DMS114 treated with DMSO at 0.1 percent for 48 hours (cell line): ENCODE results near the gene HIC1.

Experiments
- DNase-seq: peaks from one replicate; lab custom pipeline; 2025; ENCODE audit not compliant: unreplicated experiment; lab: John Stamatoyannopoulos, UW

HIC1 gene

DNA sequence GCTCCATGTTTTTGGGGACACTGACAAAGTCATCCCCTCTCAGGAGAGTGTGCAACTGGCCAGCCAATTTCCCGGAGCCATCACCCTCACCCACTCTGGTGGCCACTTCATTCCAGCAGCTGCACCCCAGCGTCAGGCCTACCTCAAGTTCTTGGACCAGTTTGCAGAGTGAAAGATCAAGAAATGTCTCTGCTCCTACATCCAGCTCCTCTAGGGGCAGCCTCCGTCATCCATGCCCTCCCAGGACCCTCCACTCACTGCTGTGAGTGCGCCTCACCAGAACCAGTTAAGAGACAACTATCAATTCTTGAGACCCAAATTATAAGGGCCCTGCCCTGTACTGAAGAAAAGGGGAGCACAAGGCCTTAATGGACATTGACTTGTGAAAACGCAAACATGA lies 12.0 kb upstream of the HIC1 start:
- no peak for DNase-seq

DNA sequence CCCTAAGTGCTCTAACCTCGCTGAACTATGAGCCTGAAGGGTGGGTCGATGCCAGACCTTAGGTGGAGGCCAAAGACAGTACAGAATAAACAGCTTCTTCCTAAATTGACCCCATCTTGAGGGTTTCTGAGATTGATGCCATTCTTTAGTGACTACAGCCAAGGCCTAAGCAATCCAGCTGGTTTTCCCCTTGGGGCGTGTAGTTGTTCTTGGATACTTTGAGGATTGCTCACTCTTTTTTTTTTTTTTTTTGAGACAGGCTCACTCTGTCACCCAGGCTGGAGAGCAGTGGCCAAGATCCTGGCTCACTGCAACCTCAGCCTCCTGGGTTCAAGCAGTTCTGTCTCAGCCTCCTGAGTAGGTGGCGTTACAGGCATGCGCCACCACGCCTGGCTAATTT lies 11.1 kb upstream of the HIC1 start:
- no peak for DNase-seq

DNA sequence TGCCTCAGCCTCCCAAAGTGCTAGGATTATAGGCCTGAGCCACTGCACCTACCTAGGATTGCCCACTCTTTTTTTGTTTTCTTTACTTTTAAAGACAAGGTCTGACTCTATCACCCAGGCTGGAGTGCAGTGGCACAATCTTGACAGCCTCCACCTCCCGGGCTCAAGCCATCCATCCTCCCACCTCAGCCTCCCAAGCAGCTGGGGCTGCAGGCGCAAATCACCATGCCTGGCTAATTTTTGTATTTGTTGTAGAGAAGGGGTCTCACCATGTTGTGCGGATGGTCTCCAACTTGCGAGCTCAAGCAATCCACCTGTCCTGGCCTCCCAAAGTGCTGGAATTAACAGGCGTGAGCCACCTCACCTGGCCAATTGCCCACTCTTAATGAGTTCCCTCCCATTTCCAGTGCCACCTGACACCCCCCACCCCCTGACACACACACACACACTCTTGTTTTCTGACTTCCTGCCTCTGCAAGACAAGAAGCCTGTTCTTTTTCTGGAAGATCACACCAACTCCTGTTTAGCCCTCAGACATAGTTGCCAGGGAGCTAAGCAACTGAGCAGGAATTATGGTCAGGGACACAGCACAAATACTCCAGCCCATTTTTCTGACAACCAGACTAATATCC lies 10.5 kb upstream of the HIC1 start:
- no peak for DNase-seq

DNA sequence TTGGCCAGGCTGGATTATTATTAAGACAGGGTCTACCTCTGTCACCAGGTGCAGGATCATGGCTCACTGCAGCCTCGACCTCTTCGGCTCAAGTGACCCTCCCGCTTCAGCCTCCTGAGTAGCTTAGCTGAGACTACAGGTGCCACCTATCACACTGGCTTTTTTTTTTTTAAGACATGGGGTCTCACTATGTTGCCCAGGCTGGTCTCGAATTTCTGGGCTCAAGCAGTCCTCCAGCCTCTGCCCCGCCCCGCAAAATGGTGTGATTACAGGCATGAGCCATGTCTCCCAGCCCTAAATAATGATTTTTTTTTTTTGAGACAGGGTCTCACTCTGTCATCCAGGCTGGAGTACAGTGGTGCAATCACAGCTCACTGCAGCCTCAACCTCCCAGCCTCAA lies 7.3 kb upstream of the HIC1 start:
- DNase-seq = no peak

DNA sequence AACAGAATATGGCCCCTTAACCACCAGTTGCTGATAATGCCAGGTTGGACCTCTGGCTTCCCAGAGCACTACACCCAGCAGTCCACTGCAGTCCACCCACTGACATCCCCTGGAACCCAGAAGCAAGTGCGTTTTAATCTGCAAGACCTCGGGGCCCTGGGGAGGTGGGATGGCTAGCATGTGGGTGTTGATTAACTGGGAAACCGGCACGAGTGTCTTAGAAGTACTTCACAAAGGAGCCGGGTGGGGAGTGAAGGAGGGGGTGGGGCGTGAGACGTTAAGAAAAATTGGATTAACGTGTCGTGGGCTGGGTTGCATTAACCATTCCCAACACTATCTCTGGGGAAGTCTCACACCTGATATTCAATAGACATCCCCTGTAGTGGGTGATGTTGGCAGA lies 6.1 kb upstream of the HIC1 start:
- DNase-seq = no peak

DNA sequence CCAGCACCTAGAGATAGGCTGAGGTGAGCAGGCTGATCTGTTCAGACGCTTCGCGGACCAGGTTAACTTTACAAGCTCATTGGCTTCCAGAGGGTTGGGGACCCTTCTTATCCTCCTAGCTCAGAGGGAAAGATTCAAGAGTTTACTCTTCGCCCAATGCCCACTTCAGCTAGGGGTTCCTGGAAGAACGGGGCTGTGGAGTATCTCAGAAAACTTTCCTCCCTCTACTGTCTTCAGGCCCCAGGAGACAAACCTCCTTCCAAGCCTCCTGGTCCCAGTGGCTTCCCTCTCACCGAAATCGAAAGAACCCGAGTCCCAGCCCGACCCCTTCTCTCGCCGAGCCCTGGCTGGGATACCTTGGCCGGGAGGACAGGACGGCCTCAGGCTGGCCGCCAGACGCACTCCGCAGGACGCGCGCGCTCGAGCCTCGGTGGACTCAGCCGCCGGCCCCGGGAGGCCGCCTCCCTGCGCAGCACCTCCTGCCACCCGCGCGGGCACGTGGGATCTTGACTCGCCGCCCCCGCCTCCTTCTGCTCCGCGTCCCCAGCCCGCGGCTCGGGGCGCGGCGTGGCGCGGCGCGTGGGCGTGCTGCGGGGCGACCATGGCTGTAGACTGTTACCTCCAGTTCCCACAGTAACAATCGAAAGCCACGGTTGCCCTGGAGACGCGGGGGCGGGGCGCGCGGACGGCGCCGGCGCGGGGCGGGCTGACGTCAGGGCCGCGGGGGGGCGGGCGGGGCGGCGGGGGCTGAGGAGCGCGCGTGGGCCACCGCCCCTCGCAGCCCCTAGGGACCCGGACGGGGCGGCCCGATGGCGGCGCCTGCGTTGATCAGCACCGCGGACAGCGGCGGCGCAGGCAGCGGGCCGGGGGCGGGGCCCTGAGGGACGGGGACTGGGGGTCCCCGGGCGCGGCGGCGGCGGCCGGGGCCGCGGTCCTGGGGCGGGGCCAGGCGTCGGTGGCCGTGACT lies 5.3 kb upstream of the HIC1 start:
- peak; percentile 13 for DNase-seq

DNA sequence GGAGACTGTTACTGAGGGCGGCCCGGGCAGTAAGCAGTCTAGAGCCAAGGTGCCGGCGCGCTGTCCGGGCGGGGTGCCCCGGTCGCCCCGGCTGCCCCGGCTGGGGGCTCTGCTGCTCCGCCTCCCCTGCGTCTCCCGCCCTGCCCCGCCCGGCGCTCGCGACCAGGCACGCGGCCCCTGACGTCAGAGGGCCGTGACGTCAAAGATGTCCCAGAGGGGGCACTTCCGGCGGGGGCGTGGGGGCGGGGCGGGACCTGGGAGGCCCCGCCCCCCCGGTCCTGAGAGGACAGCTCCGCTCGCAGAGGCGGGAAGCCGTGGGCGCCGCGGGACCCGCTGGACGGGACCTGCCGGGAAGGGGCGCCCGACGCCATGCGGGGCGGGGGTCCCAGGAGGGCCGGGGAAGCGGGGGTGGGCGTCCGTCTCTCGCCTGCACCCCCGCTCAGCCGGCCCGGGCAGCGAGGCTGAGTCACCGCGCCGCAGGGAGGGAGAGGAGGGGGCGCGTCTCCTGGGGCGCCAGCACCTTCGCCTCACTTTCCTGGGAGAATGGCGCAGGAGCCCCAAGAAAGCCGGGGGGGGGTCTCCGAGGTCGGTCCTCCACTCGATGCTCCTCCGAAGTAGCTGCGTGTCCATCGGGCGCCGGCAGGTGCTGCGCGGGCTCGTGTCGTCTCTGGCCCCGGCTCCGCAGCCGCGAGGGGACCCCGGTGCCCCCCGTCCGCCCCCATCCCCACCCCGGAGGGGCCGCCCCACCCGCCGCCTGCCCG lies 4.4 kb upstream of the HIC1 start:
- no peak for DNase-seq

DNA sequence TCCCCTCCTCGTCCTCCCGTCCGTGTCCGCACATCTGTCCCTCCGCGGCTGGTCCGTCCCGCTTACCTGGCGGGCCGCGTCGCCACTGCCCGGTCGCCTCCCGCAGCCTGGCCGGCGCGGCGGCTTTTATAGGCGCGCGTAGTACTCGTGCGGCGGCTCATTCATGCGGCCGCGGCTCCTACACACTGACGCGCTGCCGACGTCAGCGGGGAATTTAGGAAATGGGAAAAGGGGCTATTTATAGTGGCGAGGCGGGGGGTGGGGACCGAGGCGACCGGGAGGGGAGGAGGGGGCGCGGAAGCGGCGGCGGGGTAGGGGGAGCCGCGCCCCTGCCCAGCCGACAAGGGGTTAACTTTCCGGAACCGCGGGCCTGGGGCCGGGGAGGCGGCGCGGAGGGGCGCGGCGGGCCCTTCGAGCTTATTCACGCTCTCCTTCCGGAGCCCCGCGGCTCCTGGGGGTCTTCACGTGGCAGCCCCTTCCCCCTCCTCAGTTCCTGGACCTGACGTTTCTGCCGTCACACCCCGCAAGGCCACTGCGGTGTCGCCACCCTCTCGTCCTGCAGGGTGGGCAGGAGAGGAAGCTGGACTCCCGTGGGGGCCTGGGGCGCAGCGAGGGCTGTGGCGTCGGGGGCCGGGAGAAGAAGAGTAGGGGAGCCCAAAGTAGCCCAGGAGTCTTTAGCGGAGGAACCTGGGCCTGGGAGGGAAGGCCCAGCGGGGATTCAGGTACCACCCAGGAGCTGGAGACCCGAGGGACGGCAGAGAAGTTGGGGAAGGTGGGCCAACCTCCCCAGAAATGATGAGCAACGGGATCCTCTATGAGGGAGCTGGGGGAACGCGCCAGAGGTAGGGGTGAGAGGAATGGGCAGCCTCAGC lies 3.6 kb upstream of the HIC1 start:
- no peak for DNase-seq

DNA sequence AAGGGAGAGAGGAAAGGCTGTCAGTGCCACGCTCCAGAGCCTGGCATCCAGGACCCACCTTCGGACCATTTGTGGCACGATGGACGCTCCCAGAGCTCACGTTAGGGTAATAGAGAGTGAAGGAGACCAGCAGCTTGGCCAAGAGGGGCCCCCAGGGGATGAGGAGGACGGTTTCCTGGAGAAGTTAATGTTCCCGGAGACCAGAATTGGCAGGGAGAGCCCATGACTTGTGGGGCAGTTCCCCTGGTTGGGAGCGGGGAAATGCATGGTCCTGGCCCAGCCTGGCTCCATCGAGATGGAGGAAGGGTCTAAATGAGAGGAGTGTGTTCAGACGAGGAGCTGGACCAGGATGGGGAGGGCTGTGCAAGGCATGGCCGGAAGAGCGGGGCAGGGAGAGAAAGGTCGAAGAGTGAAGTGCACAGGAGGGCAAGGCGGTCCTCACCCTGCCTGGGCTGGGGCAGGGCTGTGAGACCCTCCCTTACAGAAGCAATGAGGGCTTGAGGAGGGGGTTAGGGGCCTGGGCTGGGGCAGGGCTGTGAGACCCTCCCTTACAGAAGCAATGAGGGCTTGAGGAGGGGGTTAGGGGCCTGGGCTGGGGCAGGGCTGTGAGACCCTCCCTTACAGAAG lies 2.9 kb upstream of the HIC1 start:
- DNase-seq = no peak

DNA sequence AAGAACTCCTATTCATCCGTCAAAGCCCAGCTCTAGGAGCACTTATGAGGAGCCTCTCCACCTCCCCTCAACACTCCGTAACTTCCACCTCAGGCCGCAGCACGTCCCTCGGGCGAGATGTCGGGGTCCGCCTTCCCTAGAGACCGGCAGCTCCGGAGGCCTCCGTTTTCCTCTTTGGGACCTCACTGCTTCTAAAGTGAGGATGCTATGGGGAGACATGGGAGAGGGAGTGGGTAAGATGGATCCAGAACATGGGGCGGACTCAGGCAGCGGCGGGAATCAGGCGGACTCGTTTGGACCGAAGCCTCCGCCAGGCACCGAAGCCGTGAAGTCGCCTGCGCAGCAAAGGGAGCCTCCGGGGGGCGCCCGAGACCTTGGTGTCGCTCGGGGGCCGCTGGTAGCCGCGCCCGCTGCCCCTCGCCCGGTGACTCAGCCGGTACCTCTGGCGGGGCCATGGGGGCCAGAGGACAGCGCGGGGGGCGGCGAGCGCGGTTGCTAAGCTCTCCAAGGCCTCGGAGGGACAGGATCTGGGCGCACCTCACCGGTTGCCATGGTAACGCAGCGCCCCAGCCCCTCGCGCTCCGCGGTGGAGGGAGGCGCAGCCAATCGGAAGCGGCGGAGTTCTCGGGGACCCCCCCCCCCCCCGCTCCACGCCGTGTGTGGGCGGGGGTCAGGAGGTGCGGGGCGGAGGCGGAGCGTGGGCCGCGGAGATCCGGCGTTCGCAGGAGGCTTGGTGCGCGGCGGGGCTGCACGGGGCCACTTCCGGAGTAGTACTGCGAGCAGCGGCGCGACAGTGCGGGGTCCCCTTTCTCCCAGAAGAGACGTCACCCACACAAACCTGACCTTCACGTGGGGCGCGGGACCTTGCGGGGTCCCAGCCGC lies 1.3 kb upstream of the HIC1 start:
- DNase-seq = peak; percentile 24

DNA sequence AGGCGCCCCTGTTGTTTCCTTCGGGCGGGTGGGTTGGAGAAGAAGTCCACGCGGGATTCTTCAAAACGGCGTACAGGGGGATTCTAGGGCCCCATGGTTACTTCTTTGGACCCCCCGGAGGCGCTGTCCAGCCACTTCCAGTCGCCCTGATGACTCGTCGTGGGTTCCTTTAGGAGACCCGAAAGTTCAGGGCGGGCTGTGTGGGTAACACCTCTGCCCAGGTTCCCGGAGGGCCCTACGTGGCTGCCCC lies 716 bp upstream of the HIC1 start:
- no peak for DNase-seq

DNA sequence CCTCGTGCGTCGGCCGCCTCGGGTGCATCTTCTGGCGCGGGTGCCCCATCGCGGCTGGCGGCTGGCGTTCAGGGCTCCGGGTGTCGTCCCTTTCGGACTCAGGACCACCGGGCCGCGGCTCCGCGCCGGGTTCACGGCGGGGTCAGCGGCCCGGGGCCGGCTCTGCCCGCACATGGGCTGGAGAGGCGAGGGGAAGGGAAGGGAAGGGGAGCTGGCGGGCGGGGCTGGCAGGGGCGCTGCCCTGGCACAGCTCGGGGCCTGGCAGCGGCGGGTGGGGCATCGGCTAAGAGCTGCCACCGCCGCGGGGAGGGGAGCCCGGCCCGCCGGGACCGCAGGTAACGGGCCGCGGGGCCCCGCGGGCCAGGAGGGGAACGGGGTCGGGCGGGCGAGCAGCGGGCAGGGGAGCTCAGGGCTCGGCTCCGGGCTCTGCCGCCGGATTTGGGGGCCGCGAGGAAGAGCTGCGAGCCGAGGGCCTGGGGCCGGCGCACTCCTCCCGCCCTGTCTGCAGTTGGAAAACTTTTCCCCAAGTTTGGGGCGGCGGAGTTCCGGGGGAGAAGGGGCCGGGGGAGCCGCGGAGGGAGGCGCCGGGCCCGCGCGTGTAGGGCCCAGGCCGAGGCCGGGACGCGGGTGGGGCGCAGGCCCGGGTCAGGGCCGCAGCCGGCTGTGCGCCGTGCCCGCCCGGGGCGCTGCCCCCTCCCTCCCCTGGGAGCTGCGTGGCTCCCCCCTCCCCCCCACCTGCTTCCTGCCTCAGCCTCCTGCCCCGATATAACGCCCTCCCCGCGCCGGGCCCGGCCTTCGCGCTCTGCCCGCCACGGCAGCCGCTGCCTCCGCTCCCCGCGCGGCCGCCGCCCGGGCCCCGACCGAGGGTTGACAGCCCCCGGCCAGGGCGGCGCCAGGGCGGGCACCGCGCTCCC lies 646 bp downstream of the HIC1 start:
- DNase-seq = no peak

DNA sequence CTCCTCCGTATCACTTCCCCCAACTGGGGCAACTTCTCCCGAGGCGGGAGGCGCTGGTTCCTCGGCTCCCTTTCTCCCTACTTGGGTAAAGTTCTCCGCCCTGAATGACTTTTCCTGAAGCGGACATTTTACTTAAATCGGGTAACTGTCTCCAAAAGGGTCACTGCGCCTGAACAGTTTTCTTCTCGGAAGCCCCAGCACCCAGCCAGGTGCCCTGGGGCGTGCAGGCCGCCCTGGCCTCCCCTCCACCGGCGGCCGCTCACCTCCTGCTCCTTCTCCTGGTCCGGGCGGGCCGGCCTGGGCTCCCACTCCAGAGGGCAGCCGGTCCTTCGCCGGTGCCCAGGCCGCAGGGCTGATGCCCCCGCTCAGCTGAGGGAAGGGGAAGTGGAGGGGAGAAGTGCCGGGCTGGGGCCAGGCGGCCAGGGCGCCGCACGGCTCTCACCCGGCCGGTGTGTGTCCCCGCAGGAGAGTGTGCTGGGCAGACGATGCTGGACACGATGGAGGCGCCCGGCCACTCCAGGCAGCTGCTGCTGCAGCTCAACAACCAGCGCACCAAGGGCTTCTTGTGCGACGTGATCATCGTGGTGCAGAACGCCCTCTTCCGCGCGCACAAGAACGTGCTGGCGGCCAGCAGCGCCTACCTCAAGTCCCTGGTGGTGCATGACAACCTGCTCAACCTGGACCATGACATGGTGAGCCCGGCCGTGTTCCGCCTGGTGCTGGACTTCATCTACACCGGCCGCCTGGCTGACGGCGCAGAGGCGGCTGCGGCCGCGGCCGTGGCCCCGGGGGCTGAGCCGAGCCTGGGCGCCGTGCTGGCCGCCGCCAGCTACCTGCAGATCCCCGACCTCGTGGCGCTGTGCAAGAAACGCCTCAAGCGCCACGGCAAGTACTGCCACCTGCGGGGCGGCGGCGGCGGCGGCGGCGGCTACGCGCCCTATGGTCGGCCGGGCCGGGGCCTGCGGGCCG lies 1.6 kb downstream of the HIC1 start:
- no peak for DNase-seq

DNA sequence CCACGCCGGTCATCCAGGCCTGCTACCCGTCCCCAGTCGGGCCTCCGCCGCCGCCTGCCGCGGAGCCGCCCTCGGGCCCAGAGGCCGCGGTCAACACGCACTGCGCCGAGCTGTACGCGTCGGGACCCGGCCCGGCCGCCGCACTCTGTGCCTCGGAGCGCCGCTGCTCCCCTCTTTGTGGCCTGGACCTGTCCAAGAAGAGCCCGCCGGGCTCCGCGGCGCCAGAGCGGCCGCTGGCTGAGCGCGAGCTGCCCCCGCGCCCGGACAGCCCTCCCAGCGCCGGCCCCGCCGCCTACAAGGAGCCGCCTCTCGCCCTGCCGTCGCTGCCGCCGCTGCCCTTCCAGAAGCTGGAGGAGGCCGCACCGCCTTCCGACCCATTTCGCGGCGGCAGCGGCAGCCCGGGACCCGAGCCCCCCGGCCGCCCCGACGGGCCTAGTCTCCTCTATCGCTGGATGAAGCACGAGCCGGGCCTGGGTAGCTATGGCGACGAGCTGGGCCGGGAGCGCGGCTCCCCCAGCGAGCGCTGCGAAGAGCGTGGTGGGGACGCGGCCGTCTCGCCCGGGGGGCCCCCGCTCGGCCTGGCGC lies 2.4 kb downstream of the HIC1 start:
- DNase-seq = no peak

DNA sequence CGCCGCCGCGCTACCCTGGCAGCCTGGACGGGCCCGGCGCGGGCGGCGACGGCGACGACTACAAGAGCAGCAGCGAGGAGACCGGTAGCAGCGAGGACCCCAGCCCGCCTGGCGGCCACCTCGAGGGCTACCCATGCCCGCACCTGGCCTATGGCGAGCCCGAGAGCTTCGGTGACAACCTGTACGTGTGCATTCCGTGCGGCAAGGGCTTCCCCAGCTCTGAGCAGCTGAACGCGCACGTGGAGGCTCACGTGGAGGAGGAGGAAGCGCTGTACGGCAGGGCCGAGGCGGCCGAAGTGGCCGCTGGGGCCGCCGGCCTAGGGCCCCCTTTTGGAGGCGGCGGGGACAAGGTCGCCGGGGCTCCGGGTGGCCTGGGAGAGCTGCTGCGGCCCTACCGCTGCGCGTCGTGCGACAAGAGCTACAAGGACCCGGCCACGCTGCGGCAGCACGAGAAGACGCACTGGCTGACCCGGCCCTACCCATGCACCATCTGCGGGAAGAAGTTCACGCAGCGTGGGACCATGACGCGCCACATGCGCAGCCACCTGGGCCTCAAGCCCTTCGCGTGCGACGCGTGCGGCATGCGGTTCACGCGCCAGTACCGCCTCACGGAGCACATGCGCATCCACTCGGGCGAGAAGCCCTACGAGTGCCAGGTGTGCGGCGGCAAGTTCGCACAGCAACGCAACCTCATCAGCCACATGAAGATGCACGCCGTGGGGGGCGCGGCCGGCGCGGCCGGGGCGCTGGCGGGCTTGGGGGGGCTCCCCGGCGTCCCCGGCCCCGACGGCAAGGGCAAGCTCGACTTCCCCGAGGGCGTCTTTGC lies 3.1 kb downstream of the HIC1 start:
- DNase-seq = no peak
